ENCODE measurements around the gene SSR2. TPM values are rescaled to one million over a fixed set of nuclear protein-coding genes. Genes with fewer than 3 reads are reported as not detected.
"Not testable (repeated sequence)": the region's sequence is repeated elsewhere in the genome, so short reads cannot be mapped to it uniquely, and the experiment has no call there.

The SSR2 gene
- total and polyA plus RNA-seq, 2 experiments from 2014 or later, result 136 to 291 TPM

GRCh38 chr1:155990005-155990739 is 30.6 kb downstream of the SSR2 start:
- H3K9me2 ChIP-seq (ENCODE audit: insufficient read depth), result no peaks in the 10 kb centered on the region
- Mint-ChIP-seq H3K27me3 (ENCODE audit: insufficient read depth, low read depth, poor library complexity) (peaks cover 10% of the 10 kb centered on the region), H3K4me1 (peaks cover 23% of the 10 kb centered on the region), H3K4me3 (no peak overlapping the region), H3K27ac (no peak overlapping the region), H3K36me3 (ENCODE audit: low read depth) (no peaks in the 10 kb centered on the region; the same call in 2 of the 3 replicates), H3K9me3 (peaks cover 5% of the 10 kb centered on the region; the same call in 2 of the 3 replicates)
- H3K4me3 ChIP-seq, result no peak overlapping the region
- no peak overlapping the region for H2AFZ ChIP-seq
- H3K27me3 ChIP-seq (ENCODE audit: insufficient read depth), result no peaks in the 10 kb centered on the region
- no peak for ATAC-seq
- H3K4me2 ChIP-seq, result no peak overlapping the region
- peaks cover 6% of the 10 kb centered on the region; the same call in 1 of the 2 replicates for H3F3A ChIP-seq (replicated peaks; ENCODE audit: low read depth)
- DNase-seq (ENCODE audit: low spot score), result no peak
- no peaks in the 10 kb centered on the region for H3K36me3 ChIP-seq (ENCODE audit: insufficient read depth)
- no peaks in the 10 kb centered on the region for H4K20me1 ChIP-seq (replicated peaks; ENCODE audit: insufficient read depth)
- no peaks in the 10 kb centered on the region for H3K79me2 ChIP-seq (replicated peaks; ENCODE audit: insufficient read depth)
- H3K4me1 ChIP-seq (ENCODE audit: insufficient read depth), result peaks cover 5% of the 10 kb centered on the region; the same call in 1 of the 2 replicates
- no peak for TF ChIP-seq EZH2 (IDR thresholded peaks at IDR 0.05; ENCODE audit: low read depth, unreplicated experiment)
- H3K27ac ChIP-seq (ENCODE audit: low read depth), result no peak overlapping the region

GRCh38 chr1:155989242-155990004 is 31.3 kb downstream of the SSR2 start:
- Histone ChIP-seq H3K27me3 (ENCODE audit: insufficient read depth) (no peaks in the 10 kb centered on the region), H3F3A (replicated peaks; ENCODE audit: low read depth) (peaks cover 6% of the 10 kb centered on the region; the same call in 1 of the 2 replicates), H4K20me1 (replicated peaks; ENCODE audit: insufficient read depth) (no peaks in the 10 kb centered on the region), H3K4me1 (ENCODE audit: insufficient read depth) (peaks cover 9% of the 10 kb centered on the region; the same call in 1 of the 2 replicates), H3K4me2 (no peak overlapping the region), H3K27ac (ENCODE audit: low read depth) (no peak overlapping the region), H3K4me3 (peak overlapping the region; percentile 26; the same call in 1 of the 2 replicates), H3K36me3 (ENCODE audit: insufficient read depth) (no peaks in the 10 kb centered on the region), H2AFZ (peak overlapping the region; percentile 95; the same call in 1 of the 2 replicates), H3K9me2 (ENCODE audit: insufficient read depth) (no peaks in the 10 kb centered on the region), H3K79me2 (replicated peaks; ENCODE audit: insufficient read depth) (no peaks in the 10 kb centered on the region)
- Mint-ChIP-seq H3K27ac (no peak overlapping the region), H3K4me3 (no peak overlapping the region), H3K27me3 (ENCODE audit: insufficient read depth, low read depth, poor library complexity) (peaks cover 9% of the 10 kb centered on the region), H3K36me3 (ENCODE audit: low read depth) (no peaks in the 10 kb centered on the region; the same call in 2 of the 3 replicates), H3K4me1 (peaks cover 27% of the 10 kb centered on the region), H3K9me3 (peaks cover 5% of the 10 kb centered on the region; the same call in 2 of the 3 replicates)
- DNase-seq (ENCODE audit: low spot score), result peak; percentile 82
- ATAC-seq, result peak; percentile 86
- no peak for TF ChIP-seq NANOG (IDR thresholded peaks at IDR 0.05; ENCODE audit: borderline replicate concordance)
- TF ChIP-seq CTCF (conservative IDR thresholded peaks at IDR 0.05; ENCODE audit: low read depth in 2 of 2), result peak; percentile 98 to 99
- no peak for TF ChIP-seq JUNB (IDR thresholded peaks at IDR 0.05; ENCODE audit: unreplicated experiment)
- TF ChIP-seq EZH2 (IDR thresholded peaks at IDR 0.05; ENCODE audit: low read depth, unreplicated experiment), result no peak
- TF ChIP-seq EZH2phosphoT487 (IDR thresholded peaks at IDR 0.05; ENCODE audit: unreplicated experiment), result no peak

GRCh38 chr1:155984903-155985645 is 35.7 kb downstream of the SSR2 start:
- not testable (repeated sequence) for H2AFZ ChIP-seq, H3K4me3 ChIP-seq, H3K4me3 Mint-ChIP-seq

More at GRCh38 chr1:155984903-155985645, 35.7 kb downstream of the SSR2 start:
- H3F3A ChIP-seq (replicated peaks; ENCODE audit: low read depth); H3K79me2 ChIP-seq (replicated peaks; ENCODE audit: insufficient read depth); H4K20me1 ChIP-seq (replicated peaks; ENCODE audit: insufficient read depth); H3K27me3 ChIP-seq (ENCODE audit: insufficient read depth); H3K36me3 Mint-ChIP-seq (ENCODE audit: low read depth); H3K9me2 ChIP-seq (ENCODE audit: insufficient read depth); ATAC-seq; H3K9me3 Mint-ChIP-seq; H3K27ac ChIP-seq (ENCODE audit: low read depth); H3K36me3 ChIP-seq (ENCODE audit: insufficient read depth); DNase-seq (ENCODE audit: low spot score): not testable (repeated sequence)
- Mint-ChIP-seq H3K4me1 (peaks cover 69% of the 10 kb centered on the region), H3K27ac (peak overlapping the region; percentile 97; the same call in 1 of the 2 replicates), H3K27me3 (ENCODE audit: insufficient read depth, low read depth, poor library complexity) (peaks cover 11% of the 10 kb centered on the region)
- Histone ChIP-seq H3K4me1 (ENCODE audit: insufficient read depth) (peaks cover 37% of the 10 kb centered on the region), H3K4me2 (peak overlapping the region; percentile 30)
